GM18870 (cell line): ENCODE results near the gene TSPAN3.

Source experiments
- ATAC-seq: cut with Tn5 transposase; IDR thresholded peaks from one replicate; pipeline ENCODE4 v1.9.1; 2021; ENCODE audit warnings: moderate library complexity; ENCODE audit not compliant: unreplicated experiment

TSPAN3 gene

DNA sequence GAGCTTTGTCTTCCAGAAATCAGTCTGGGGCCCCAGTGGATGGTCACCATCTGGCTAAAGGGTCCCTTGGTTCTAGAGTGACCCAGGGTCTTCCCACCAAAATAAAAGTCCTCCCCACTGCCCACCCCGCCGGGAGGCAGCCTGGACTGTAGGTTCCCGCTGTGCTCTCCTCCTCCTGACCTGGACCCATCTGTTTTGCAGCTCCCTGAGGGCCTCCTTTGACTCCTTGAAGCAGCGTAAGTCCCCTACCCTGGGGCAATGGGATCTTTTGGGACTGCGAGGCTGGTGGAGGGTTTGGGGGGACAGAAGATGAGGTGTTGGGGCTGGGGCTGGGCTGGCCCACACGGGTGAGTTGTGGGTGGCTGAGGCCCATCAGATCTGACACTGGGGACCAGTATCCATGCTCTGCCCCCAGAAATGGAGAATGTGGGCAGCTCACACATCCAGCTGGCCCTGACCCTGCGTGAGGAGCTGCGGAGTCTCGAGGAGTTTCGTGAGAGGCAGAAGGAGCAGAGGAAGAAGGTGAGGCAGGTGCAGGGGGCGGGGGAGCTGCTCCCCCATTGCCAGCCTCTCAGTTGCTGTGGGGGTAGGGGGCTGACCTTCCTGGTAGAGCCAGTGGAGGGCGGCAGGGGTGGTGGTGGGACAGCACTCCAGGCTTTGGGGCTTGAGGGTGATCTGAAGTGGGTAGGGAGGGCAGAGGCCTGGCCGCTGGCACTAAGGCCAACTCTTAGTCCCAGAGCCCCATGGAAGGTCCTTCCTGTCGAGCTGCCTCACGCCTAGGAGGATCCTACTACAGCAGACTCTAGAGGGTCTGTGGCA is 45.6 kb downstream of the TSPAN3 start:
- no peak for ATAC-seq

DNA sequence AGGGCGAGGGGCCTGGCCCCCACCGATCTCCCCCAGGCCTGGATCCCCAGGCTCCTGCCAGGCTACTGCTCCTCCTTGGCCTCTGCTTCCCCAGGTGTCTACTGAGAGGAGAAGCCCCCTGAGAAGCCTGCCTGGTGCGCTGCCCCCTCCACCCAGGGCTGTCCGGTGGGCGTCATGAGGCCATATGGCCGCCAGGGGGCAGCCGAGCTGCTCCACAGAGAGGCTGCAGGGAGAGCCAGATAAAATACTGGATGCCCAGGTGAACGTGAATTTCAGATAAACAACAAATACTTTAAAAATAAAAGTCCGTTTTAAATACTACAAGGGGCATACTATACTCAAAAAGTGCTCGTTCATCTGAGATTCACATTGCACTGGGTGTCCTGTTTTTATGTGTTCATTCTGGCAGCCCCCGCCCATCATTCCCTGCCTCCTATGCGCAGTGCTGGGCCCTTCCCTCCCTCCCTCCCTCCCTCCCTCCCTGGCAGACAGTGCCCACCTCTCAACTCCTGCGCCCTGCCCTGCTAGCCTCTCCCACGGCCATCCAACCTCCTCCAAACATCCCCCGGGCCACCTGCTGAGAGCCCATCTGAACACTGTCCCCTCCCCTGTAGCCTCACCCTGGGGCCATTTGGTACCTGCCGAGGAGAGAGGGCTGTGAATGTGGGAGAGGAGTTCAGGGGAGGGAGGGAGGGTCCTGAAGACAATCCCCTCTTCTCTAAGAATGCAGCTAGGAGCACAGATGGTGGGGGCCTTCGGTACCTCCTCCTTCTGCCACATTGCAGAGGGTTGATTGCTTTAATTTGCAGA is 46.4 kb downstream of the TSPAN3 start:
- ATAC-seq: no peak

DNA sequence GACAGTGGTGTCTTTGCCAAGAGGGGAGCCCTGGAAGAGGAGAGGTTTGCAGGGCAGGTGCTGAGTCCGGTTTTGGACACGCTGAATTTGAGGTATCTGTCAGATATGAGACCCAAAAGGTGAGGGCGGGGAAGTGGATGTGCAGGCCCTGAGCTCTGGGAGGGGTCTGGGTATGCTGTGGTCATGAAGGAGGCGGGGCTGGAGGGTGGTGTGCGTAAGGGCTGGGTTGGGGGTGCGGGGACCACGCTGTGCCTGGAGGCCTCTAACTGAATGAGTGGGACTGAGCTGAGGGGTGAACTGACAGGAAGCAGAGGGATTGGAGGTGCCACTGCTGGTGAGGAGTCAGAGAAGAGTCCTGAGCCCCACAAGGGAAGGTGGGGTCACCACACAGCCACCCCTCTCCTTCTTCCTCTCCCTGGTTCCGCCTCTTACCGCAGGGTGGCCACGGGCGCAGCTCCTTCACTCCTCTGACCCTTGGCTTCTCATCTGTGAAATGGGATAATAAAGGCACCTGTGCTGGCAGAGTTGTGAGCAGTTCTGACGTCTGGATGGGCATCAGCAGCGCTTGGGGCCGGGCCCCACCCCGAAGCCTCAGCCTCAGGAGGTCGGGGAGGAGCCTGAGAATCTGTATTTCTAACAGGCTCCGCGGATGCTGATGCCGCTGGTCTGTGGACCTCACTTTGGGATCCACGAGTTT is 47.2 kb downstream of the TSPAN3 start:
- no peak for ATAC-seq

DNA sequence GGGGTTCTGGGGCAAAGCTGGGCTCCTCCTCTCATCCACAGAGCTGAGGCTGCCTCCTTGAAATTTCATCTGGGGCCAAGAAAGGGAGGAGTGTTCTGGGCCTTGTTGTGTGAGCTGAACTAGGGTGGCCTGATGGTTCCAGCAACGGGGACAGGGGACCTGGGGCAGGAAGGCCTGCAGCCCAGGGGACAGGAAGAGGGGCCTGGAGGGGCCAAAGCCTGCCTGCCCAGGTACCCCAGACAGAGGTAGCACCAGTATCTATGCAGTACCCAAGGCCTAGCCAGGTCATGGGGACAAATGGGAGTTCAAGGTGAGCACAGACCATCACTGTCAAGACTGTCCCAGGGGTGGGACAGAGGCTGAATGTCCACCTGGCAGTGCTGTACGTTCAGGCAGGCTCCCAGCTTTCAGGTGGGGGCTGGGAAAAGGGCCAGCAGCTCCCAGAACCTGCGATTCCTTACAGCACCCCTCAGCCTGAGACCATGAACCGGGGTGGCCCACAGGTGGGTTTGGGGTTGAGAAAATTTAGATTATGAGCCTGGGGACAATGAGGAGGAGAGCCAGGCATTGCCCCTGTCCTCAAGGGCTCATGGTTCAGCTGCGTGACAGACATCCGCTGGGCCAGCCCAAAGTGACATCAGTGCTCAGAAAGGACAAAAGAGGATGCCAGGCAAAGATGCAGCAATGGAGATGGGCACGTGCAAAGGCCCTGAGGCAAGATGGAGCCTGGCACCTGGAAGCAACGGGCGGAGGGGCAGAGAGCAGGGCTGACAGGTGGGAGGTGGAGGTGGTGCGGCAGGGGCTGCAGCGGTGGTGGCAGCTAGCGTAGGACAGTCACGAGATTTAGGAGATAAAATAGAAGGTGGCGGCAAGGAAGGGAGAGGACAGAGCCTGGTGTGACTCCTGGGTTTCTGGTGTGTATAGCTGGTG is 48.0 kb downstream of the TSPAN3 start:
- no peak for ATAC-seq

DNA sequence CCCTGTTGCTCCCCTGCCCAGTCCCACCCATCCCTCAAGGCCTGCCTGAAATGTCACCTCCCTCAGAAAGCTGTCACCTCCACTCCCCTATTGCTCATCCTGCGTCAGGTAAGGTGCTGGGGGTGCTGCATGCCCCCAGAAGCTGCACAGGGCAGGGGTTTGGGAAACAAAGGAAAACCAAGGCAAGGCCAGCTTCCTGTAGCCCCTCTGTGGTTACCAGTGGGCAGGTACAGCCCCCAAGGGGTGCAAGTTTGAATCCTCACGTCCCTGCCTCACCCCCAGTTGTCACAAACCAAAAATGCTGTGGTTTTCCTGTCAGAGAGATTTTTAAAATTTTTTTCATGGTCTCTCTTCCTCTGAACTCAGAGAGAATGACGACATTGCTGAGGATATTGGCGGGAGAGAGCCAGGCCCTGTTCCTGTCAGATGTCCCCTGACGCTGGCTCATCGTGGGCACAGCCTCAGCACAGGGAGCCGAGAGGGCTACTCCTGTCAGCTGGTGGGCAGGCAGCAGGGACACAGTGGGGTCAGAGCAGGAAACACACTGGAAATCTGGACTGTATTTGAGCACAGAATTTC is 49.0 kb downstream of the TSPAN3 start:
- ATAC-seq: no peak

DNA sequence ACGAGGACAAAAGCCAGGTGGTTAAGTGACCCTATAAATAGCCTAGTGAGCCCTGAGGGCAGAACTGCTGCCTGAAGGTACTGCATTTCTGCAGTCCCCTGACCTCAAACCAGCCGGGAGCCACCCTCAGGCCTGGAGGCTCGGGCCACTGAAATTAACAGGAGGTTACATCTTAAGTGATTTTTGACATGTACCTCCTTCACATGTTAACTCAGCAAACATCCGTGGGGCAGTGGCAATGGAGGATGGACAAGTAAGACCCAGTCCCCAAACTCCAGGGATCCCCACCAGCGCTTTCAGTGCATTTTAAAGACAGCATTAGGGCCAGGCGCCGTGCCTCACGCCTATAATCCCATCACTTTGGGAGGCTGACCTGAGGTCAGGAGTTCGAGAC is 49.8 kb downstream of the TSPAN3 start:
- no peak for ATAC-seq

DNA sequence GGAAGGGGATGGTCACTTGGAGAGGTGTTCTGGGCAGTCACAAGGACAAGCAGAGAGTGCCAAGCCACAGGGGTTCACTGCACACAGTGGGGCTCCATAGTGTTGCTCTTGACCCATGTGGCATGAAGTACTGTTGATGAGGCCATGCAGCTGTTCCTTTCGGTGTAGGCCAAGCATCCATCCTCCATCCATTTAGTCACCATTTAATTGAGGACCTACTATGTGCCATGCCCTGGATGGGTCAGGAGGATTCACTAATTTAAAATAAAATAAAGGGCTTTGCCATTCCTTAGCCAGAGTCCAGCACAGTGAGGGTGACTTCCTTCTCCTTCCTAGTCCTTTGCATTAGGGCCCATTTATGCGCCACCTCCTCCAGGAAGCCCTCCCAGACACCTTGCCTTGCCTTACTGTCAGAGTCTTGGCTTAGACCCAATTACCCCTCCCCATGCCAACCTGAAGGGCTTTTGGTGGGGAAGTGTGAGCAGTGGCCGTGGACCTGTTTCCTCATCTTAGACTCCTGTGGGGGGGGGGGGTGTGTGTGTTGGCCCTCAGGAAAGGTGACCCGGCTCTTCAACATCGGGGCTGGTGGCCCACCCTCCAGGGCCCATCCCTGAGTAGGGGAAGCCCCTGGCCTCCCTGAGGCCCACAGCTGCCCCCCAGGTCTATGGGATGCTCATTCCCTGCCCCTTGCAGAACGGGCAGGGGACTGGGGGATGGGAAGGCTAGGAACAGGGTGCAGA is 50.4 kb downstream of the TSPAN3 start:
- no peak for ATAC-seq

DNA sequence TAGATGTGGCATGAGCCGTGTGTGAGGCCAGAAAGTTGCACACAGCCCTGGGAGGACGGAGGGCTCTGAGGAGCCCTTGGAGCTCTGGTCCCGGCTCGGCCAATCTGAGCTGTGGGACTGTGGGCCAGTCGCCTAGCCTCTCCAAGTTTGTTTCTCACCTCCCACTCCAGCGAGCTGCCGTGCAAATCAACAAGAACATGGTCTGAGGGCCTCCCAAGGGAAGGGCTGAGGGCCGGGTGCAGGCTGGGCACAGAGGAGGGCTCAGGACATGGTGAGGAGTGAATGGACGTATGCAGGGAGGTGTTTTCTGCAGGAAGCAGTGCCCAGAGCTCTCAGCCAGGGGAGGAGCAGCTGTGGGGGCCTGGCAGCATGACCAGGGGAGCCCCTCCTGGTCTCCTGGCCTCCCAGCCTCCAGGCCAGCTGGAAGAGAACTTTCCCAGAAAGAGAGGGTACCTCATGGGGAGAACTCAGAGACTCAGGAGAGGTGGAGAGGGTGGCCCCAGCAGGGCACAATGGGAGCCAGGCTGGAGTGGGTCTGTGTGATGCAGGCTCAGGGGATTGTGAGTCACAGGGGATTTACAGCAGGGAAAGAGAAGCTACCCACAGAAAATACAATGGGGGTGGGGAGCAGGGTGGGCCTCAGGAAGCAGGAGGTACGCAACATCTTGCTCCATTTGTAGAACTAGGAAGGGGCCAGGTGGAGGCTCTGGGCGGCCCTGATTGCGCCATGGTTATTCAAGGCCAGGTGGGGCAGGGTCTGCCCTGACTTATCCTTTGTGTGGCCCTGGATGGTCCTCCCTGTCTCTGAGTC is 51.2 kb downstream of the TSPAN3 start:
- no peak for ATAC-seq

DNA sequence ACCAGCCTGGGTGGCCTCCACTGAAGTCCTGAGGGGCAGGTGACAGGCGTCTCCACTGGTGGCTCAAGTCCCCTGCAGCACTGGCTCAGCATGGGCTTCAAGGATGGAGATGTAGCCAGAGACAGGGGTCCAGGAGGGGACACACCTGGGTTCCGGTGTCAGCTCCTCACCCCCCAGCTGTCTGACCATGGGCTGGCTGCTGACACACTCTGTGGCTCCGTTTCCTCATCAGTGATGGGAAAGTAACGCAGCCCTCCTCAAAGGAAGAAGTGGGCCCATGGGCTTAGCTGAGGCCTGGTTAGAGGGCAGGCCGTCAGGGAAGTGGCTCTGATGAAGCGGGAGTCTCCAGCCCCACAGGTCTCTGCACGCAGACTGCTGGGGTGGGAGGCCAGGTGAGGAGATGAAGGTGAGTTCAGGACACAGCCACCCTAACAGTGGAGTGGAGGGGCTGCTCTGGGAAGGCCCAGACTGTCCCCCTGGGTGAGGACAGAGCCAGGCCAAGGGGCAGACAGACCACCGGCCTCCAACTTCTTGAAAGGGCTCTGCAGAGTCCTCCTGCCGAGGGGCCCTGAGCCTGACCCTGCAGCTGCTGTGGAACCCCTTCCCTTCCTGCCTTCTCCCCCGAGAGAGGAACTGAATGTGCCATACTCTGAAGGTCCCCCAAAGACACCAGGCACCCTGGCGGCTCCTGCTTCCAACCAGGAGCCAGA is 52.0 kb downstream of the TSPAN3 start:
- ATAC-seq: no peak

DNA sequence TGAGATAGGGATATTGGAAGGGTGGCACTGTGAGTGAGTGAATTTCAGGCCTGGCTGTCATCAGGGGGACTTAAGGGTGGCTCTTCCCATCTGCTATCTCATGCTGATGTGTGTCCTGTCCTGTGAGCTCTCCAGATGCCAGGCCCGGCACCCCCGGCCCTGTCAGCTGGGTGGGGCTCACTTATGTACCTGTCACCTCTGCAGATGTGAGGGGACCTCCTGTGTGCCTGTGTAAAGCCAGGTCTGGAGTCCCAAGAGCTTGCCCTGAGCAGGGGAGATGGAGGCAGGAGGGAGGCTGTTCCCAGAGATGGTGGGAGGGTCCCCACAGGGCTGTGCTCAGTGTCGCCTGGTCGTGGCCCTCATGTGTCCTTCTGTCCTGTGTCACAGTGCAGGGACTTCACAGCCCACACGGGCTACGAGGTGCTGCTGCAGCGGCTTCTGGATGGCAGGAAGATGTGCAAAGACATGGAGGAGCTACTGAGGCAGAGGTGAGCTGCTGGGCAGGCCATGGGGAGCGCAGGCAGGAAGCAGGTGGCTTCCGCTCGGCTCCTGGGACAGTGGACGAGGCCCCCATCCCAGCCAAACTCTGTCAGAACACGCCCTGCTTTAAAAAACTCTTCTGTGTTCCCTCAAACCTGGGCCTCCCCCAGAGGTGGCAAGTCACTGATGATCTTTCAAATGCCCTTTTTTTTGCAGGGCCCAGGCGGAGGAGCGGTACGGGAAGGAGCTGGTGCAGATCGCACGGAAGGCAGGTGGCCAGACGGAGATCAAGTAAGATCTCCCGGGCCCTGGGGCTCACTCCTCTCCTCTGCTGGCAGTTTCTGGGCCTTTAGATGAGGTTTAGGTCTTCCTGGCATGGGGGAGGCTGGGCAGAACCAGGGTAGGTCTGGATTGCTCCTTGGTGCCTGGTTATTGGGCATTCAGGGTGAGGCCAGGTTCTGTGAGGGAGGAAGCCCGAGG is 52.9 kb downstream of the TSPAN3 start:
- ATAC-seq: no peak

DNA sequence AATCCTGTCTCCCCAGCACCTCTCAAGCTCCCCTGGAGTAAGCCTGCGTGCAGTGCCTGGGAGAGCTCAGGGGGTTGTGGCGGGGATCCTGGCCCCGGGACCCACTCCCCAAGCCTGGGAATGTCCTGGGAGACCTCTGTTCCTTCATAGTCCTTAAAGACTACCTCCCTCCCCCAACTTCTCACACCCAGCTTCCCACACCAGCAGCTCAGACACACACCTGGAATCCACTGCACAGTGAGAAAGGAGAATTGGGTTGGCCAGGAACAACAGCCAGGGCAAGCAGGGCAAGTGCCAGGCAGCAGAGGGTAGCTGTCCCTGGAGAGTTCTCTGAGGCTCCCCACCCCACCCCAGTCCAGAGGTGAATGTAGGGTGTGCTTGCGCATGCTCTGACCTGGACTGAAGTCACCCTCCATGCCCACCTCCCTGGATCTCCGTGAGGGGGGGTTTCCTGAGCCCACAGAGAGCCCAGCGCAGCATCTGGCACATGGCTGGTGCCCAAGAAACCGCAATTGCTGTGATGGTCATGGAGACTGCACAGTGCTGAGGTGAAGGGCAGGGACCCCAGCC is 53.7 kb downstream of the TSPAN3 start:
- no peak for ATAC-seq

DNA sequence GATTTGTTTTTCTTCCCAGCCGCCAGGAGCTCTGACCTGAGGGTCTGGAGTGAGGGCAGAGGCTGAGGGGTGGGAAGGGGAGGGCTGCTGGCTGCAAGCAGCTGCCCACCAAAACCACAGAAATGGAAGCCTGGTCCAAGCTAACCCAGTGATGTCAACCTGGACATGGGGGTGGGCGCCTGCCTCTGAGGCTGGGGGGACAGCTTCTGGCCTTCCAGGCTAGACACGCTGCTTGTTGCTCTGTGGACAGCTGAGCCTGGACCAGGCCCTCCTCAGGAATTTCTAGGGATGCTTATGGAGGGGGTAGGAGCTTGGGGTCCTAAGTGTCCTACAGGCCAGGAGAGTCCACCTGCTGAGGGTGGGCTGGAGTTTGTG is 54.6 kb downstream of the TSPAN3 start:
- ATAC-seq: no peak

DNA sequence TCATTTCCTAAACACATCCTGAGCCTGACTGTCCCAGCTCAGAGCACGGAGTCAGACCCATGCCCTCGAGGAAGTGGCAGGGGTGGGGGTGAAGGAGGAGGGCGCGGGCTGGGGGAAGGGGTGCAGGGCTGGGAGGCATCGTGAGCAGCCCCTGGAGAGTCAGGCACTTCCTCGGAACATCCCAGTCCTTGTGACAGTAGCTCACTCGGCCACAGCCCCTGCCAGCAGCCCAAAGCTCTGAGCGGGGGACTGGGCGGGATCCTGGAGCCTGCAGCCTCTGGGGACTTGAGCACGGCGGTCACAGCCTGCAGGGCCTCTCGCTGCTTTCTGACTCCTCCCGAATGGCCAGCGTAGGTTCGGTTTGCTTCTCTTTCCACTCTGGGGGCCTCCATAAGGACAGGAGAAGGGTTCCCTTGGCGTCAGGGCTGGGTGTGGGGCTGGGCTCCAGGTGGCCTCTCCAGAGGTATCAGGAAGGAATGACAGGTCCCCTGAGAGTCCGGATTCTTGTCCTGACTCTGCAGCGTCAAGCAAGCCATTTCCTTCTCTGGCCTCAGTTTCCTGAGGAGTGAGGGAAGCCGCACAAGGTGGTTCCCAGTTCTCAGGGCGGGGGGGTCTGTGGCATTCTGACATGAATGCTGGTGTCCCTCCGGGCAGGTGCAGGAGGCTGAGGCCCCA is 55.1 kb downstream of the TSPAN3 start:
- no peak for ATAC-seq

DNA sequence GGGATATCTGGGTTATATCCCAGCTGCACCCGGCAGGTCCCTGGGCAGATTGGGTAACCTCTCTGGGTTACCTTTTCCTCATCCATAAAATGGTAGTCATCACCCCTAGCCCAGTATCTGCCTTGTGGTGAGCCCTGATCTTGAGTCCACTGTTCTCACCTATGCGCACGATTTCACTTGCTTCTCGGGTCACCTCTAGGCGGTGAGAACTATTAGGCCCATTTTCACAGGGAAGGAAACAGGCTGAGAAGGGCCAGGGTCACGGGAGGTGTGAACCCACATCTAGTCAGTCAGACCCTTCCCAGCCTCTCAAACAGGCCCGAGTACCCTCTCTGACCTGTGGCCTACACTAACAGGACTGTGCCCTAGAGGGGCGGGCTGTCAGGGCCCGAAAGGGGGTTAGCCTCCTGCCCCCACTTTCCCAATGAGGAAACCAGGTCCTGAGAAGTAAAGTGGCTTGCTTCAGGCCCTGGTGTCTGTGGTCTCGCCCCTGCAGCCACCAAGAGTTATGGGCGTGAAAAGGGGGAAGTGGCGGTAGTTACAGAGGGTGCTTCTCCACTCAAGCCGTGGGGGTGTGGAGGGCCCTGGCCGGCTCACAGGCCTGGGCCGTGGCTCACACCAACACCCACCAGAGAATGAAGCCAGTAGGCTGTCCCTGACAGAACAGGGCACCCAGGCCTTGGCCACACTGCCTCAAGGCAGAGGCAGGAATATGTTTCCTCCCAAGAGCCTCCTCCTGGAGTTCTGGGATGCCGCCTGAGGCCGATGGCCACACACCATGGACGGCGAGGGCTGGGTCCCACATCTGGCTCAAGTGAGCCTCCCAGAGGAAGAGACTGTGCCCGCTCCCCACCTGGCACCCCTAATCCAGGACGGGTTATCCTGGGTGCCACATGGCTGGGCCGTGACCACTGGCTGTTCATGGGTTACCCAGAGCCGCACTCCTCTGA is 56.5 kb downstream of the TSPAN3 start:
- no peak for ATAC-seq

DNA sequence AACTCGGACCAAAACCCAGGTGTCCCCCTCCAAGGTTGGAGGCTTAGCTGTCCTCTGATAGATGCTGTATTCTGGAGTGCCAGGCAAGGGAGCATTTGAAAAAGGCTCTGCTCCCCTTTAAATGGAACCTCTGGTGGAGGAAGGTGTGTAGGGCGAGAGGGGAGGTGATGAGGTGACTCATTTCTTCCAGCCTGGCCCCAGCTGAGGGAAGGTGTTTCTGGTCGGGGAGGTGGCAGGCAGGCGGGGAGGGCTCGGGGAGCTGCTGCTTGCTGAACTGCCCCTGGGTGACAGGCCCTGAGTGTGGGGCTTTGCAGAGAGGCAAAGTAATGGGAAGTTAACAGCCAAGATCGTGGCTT is 57.2 kb downstream of the TSPAN3 start:
- no peak for ATAC-seq
